ENCODE measurements around the gene PPP2R1B.

PPP2R1B gene

GRCh38 chr11:111745719-111746504 lies 20.3 kb downstream of the PPP2R1B start:
- no peak for DNase-seq

- DNase-seq: no peak
Measured at GRCh38 chr11:111743700-111744099, 22.5 kb downstream of the PPP2R1B start.

- peak; percentile 50 for DNase-seq
Measured at GRCh38 chr11:111741751-111742150, 24.4 kb downstream of the PPP2R1B start.

- no peak for DNase-seq
Measured at GRCh38 chr11:111739299-111739698, 26.9 kb downstream of the PPP2R1B start.

- DNase-seq: no peak
Measured at GRCh38 chr11:111737444-111738210, 28.6 kb downstream of the PPP2R1B start.

GRCh38 chr11:111736621-111737443 lies 29.4 kb downstream of the PPP2R1B start:
- DNase-seq: no peak

GRCh38 chr11:111736181-111736590 lies 30.0 kb downstream of the PPP2R1B start:
- no peak for DNase-seq

- no peak for DNase-seq
Measured at GRCh38 chr11:111735262-111736116, 30.7 kb downstream of the PPP2R1B start.

- DNase-seq: no peak
Measured at GRCh38 chr11:111734954-111735261, 31.3 kb downstream of the PPP2R1B start.

- no peak for DNase-seq
Measured at GRCh38 chr11:111734101-111734953, 31.9 kb downstream of the PPP2R1B start.

GRCh38 chr11:111733611-111734088 lies 32.5 kb downstream of the PPP2R1B start:
- DNase-seq: no peak

GRCh38 chr11:111733016-111733415 lies 33.2 kb downstream of the PPP2R1B start:
- DNase-seq: no peak

GRCh38 chr11:111731821-111732220 lies 34.4 kb downstream of the PPP2R1B start:
- DNase-seq: no peak

GRCh38 chr11:111730871-111731591 lies 35.2 kb downstream of the PPP2R1B start:
- DNase-seq: peak; percentile 73

GRCh38 chr11:111729831-111730311 lies 36.3 kb downstream of the PPP2R1B start:
- peak; percentile 42 for DNase-seq

- DNase-seq: peak; percentile 79
Measured at GRCh38 chr11:111729071-111729830, 36.9 kb downstream of the PPP2R1B start.

- no peak for DNase-seq
Measured at GRCh38 chr11:111727431-111727830, 38.8 kb downstream of the PPP2R1B start.

GRCh38 chr11:111726301-111726713 lies 39.9 kb downstream of the PPP2R1B start:
- DNase-seq: no peak

GRCh38 chr11:111725621-111726020 lies 40.6 kb downstream of the PPP2R1B start:
- no peak for DNase-seq
